Stomach (tissue), 9 donors: ENCODE measurements around the gene PXYLP1. TPM values are rescaled to one million over a fixed set of nuclear protein-coding genes. Genes with fewer than 3 reads are reported as not detected.

ENCODE experiments used
- DNase-seq, 2 donors: peaks; one replicate each; pipeline versions ENCODE4 v3.0.0 to v3.0.0-alpha.2; 2013 to 2019
- H3K27ac ChIP-seq, 5 donors: fragments of 200-600 bp in 4 of 5; sonication (generic) in 4 of 5; one replicate each; pipeline ENCODE4 v1.5.1; 2013 to 2019; ENCODE audit warnings: mild to moderate bottlenecking in 1 of 5, moderate library complexity in 1 of 5
- H3K27me3 ChIP-seq, 3 donors: fragments of 200-600 bp; sonication (generic); one replicate each; pipeline ENCODE4 v1.5.1; 2017 to 2019; ENCODE audit warnings: mixed run types in 1 of 3
- H3K36me3 ChIP-seq, 4 donors: fragments of 200-600 bp; sonication (generic); 1 replicate in 3 of 4; 2 replicates in 1 of 4; pipeline ENCODE4 v1.5.1; 2016 to 2019
- H3K4me1 ChIP-seq, 4 donors: fragments of 200-600 bp; sonication (generic); one replicate each; pipeline ENCODE4 v1.5.1; 2016 to 2019
- H3K4me3 ChIP-seq, 4 donors: fragments of 200-600 bp; sonication (generic) in 3 of 4; one replicate each; pipeline ENCODE4 v1.5.1; 2016 to 2019; ENCODE audit warnings: mild to moderate bottlenecking in 1 of 4
- H3K9me3 ChIP-seq, 4 donors: fragments of 200-600 bp; sonication (generic); one replicate each; pipeline ENCODE4 v1.5.1; 2016 to 2019
- EP300 ChIP-seq: sonication (generic); formaldehyde crosslinking; IDR thresholded peaks from one replicate; pipeline ENCODE4 v1.6.1; 2017; ENCODE audit warnings: antibody characterized with exemption
- POLR2A ChIP-seq, 4 donors: fragments of 450-650 bp; IDR thresholded peaks; one replicate each; pipeline ENCODE4 v1.6.1; 2016; ENCODE audit warnings: antibody characterized with exemption in 4 of 4, control low read depth in 2 of 4, mild to moderate bottlenecking in 1 of 4, moderate library complexity in 1 of 4
- POLR2AphosphoS5 ChIP-seq, 3 donors: sonication (generic); formaldehyde crosslinking; IDR thresholded peaks; one replicate each; pipeline ENCODE4 v1.6.1; 2016; ENCODE audit warnings: antibody characterized with exemption in 3 of 3
- WGBS, 5 donors: extraction: QIAGEN DNeasy Blood & Tissue Kit in 3 of 5; methylation state at CpG; one replicate each; pipeline versions ENCODE4 v1.1.5 to v1.1.7; 2013 to 2018; 5-methylcytosine and 5-hydroxymethylcytosine counted together
- intact Hi-C: fragments of 100-400 bp; cut with DNase I; formaldehyde crosslinking; loops from one replicate; pipeline ENCODE4 v1.15.1; 2023; ENCODE audit warnings: low total_unique reads
- polyA plus RNA-seq, 3 donors: library from polyadenylated mRNA; stranded (reverse); fragments of 200-250 nt; gene quantifications; one replicate each; pipeline ENCODE4 v1.2.3, GENCODE V29; 2013
- total RNA-seq, 5 donors: library from RNA; depleted of rRNA; stranded (reverse); fragments of >200 nt; gene quantifications; one replicate each; pipeline versions ENCODE4 v1.1.0 to v1.2.3, GENCODE V29; 2014 to 2016
- TF ChIP-seq, protein P1 (sequence below), 7 experiments: fragments of 450-650 bp in 4 of 7; fragments of 200-600 bp in 3 of 7; sonication (generic) in 3 of 7; IDR thresholded peaks; one replicate each; pipeline ENCODE4 v1.5.1; 2016 to 2019; ENCODE audit warnings: antibody characterized with exemption in 7 of 7, control low read depth in 2 of 7, mild to moderate bottlenecking in 1 of 7
- donor health status: healthy with polysubstance abuse.
- donor health status: Bipolar disorder and iron deficiency.
- donor health status: healthy.

Gene PXYLP1
- total and polyA plus RNA-seq, 8 donors: 0.58 to 24.8 (median 3.8) TPM

DNA sequence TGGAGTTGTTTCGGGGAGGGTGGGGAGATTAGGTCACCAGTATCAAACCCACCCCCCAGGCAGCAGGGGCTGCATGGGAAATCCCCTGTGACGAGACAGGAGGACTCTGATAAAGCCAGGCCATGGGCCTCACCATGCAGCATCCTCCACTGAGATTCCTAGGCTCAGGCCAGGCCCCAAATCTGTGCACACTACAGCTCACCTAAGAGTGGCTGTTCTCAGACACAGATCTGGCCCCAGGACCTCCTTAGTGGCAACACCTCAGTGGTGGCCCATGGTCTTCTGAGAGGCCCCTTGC is 29.0 kb downstream of the PXYLP1 start:
- intact Hi-C loops: no loop called here
- TF ChIP-seq EP300 (no peak), POLR2AphosphoS5 (IDR thresholded peaks at IDR 0.05) (no peak), POLR2A (IDR thresholded peaks at IDR 0.05) (no peak)
- TF ChIP-seq, protein P1, sequence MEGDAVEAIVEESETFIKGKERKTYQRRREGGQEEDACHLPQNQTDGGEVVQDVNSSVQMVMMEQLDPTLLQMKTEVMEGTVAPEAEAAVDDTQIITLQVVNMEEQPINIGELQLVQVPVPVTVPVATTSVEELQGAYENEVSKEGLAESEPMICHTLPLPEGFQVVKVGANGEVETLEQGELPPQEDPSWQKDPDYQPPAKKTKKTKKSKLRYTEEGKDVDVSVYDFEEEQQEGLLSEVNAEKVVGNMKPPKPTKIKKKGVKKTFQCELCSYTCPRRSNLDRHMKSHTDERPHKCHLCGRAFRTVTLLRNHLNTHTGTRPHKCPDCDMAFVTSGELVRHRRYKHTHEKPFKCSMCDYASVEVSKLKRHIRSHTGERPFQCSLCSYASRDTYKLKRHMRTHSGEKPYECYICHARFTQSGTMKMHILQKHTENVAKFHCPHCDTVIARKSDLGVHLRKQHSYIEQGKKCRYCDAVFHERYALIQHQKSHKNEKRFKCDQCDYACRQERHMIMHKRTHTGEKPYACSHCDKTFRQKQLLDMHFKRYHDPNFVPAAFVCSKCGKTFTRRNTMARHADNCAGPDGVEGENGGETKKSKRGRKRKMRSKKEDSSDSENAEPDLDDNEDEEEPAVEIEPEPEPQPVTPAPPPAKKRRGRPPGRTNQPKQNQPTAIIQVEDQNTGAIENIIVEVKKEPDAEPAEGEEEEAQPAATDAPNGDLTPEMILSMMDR (IDR thresholded peaks at IDR 0.05): no peak
- H3K27ac ChIP-seq: no peak overlapping the region

GRCh38 chr3:141261472-141262307 is 30.1 kb downstream of the PXYLP1 start:
- no peak overlapping the region for H3K27ac ChIP-seq
- 78 to 85% (median 82%) methylated on average over 8 of the region's 8 CpGs for WGBS, 5 donors
- TF ChIP-seq POLR2AphosphoS5 (IDR thresholded peaks at IDR 0.05): no peak
- TF ChIP-seq, protein P1 (IDR thresholded peaks at IDR 0.05): no peak
- TF ChIP-seq EP300: no peak
- TF ChIP-seq POLR2A (IDR thresholded peaks at IDR 0.05): no peak
- H3K9me3 ChIP-seq: no peaks in the 10 kb centered on the region
- no peak overlapping the region for H3K4me3 ChIP-seq
- no peaks in the 10 kb centered on the region for H3K4me1 ChIP-seq
- peaks cover 0 to 21% (median 19%) of the 10 kb centered on the region in 4 donors for H3K36me3 ChIP-seq
- H3K27me3 ChIP-seq: no peaks in the 10 kb centered on the region
- intact Hi-C loops: no loop called here
- DNase-seq: no peak

More for the DNA sequence above, 29.0 kb downstream of the PXYLP1 start:
- WGBS, 5 donors: 91 to 100% (median 94%) methylated on average over 2 of the region's 2 CpGs
- Histone ChIP-seq H3K4me3 (no peak overlapping the region), H3K4me1 (no peaks in the 10 kb centered on the region), H3K9me3 (no peaks in the 10 kb centered on the region), H3K27me3 (no peaks in the 10 kb centered on the region), H3K36me3 (peaks cover 0 to 21% (median 19%) of the 10 kb centered on the region in 4 donors)
- DNase-seq: no peak

DNA sequence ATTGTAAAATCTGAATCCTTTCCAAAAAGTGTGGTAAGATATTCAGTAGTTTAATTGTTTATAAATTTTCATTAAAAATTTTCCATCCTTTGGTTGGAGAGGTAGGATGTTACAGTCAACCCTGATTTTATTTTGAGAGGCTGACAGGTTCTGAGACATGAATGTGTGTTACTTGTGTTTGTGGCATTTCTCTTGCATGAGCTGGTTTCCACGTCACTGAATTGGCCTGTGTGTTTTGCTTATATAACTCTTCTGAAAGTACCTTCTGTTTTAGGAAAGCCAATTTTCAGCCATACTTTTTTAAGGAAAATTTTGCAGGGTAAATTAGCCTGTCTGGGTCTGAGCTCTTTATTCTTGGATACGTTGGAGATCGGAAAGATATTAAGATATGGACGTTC is 30.7 kb downstream of the PXYLP1 start:
- Histone ChIP-seq H3K4me3 (no peak overlapping the region), H3K27ac (no peak overlapping the region), H3K36me3 (peaks cover 0 to 21% (median 19%) of the 10 kb centered on the region in 4 donors), H3K4me1 (no peaks in the 10 kb centered on the region), H3K9me3 (no peaks in the 10 kb centered on the region), H3K27me3 (no peaks in the 10 kb centered on the region)
- DNase-seq: no peak
- 84 to 92% (median 85%) methylated on average over 4 of the region's 4 CpGs for WGBS, 5 donors
- TF ChIP-seq POLR2A (IDR thresholded peaks at IDR 0.05): no peak
- intact Hi-C loops: no loop called here

- Histone ChIP-seq H3K4me3 (no peak overlapping the region), H3K36me3 (peaks cover 0 to 17% (median 10%) of the 10 kb centered on the region in 4 donors), H3K9me3 (no peaks in the 10 kb centered on the region), H3K4me1 (peaks cover 0 to 4% (median 0%) of the 10 kb centered on the region in 4 donors), H3K27ac (peak overlapping the region in 1 of 5 donors; percentile 44), H3K27me3 (no peaks in the 10 kb centered on the region)
- 84 to 97% (median 90%) methylated on average over 9 of the region's 9 CpGs for whole genome bisulfite sequencing, 5 donors
- TF ChIP-seq, protein P1 (IDR thresholded peaks at IDR 0.05): no peak
- no peak for TF ChIP-seq EP300
- TF ChIP-seq POLR2A (IDR thresholded peaks at IDR 0.05): no peak
- no peak for TF ChIP-seq POLR2AphosphoS5 (IDR thresholded peaks at IDR 0.05)
- intact Hi-C loops: no loop called here
- DNase-seq: no peak
These were observed 34.6 kb downstream of the PXYLP1 start for GRCh38 chr3:141266186-141266585.
